AG10803 (cell line): ENCODE results near the gene RBKS.
A peak's percentile ranks its signal among the peaks of the same experiment; 100 is the strongest.
"Not testable (repeated sequence)": the region's sequence is repeated elsewhere in the genome, so short reads cannot be mapped to it uniquely, and the experiment has no call there.

Source experiments
- DNase-seq: peaks from one replicate; pipeline ENCODE4 v3.0.0; 2010; ENCODE audit warnings: low read depth
- H3K4me3 ChIP-seq: 2 replicates; pipeline ENCODE4 v1.5.1; 2011; ENCODE audit warnings: mild to moderate bottlenecking, low read length, control low read depth
- CTCF ChIP-seq: conservative IDR thresholded peaks from 2 replicates; pipeline ENCODE4 v1.5.1; 2011; ENCODE audit warnings: mild to moderate bottlenecking, low read length, control low read depth, inconsistent platforms

Gene RBKS

GRCh38 chr2:27756091-27756490, 134.1 kb downstream of the RBKS start:
- no peak overlapping the region for H3K4me3 ChIP-seq
- no peak for TF ChIP-seq CTCF
- DNase-seq: no peak

- no peak overlapping the region for H3K4me3 ChIP-seq
- DNase-seq: no peak
- TF ChIP-seq CTCF: no peak
Observed at GRCh38 chr2:27754831-27755230, 135.4 kb downstream of the RBKS start.

- DNase-seq: peak; percentile 75
- TF ChIP-seq CTCF: peak; percentile 98
- no peak overlapping the region for H3K4me3 ChIP-seq
Observed at GRCh38 chr2:27754138-27754588, 136.0 kb downstream of the RBKS start.

GRCh38 chr2:27752551-27753237, 137.5 kb downstream of the RBKS start:
- no peak for DNase-seq
- H3K4me3 ChIP-seq: no peak overlapping the region
- no peak for TF ChIP-seq CTCF

GRCh38 chr2:27751377-27751776, 138.8 kb downstream of the RBKS start:
- no peak for DNase-seq
- TF ChIP-seq CTCF: no peak
- H3K4me3 ChIP-seq: no peak overlapping the region

GRCh38 chr2:27748803-27749554, 141.2 kb downstream of the RBKS start:
- not testable (repeated sequence) for DNase-seq

GRCh38 chr2:27747827-27748352, 142.3 kb downstream of the RBKS start:
- no peak for TF ChIP-seq CTCF
- peak; percentile 25 for DNase-seq
- no peak overlapping the region for H3K4me3 ChIP-seq

More at GRCh38 chr2:27748803-27749554, 141.2 kb downstream of the RBKS start:
- not testable (repeated sequence) for H3K4me3 ChIP-seq
